IgD-negative memory B cell (primary cell): Measurements from ENCODE around the gene MAFG. TPM values are rescaled to one million over a fixed set of nuclear protein-coding genes. Genes with fewer than 3 reads are reported as not detected.

Experiments used
- H3K27ac Mint-ChIP-seq, 3 donors: one replicate each; pipeline ENCODE4 v1.8.0; 2020 to 2022; ENCODE audit warnings: mild to moderate bottlenecking in 3 of 3, mixed read lengths in 3 of 3, moderate library complexity in 1 of 3
- H3K27me3 Mint-ChIP-seq: one replicate; pipeline ENCODE4 v1.8.0; 2021; ENCODE audit warnings: mixed read lengths
- H3K36me3 Mint-ChIP-seq: one replicate; pipeline ENCODE4 v1.8.0; 2020; ENCODE audit warnings: mild to moderate bottlenecking, mixed read lengths
- H3K4me1 Mint-ChIP-seq, 3 donors: one replicate each; pipeline ENCODE4 v1.8.0; 2020 to 2022; ENCODE audit warnings: mixed read lengths in 3 of 3, mild to moderate bottlenecking in 1 of 3
- H3K4me3 Mint-ChIP-seq, 4 donors: one replicate each; pipeline ENCODE4 v1.8.0; 2020 to 2022; ENCODE audit warnings: mild to moderate bottlenecking in 4 of 4, mixed read lengths in 4 of 4, moderate library complexity in 3 of 4
- H3K9me3 Mint-ChIP-seq, 3 donors: one replicate each; pipeline ENCODE4 v1.8.0; 2020 to 2021; ENCODE audit warnings: mixed read lengths in 3 of 3, mild to moderate bottlenecking in 1 of 3
- polyA plus RNA-seq: library from polyadenylated mRNA; unstranded; fragments of 300-500 nt; fragmentation: Illumina TruSeq; gene quantifications from one replicate; pipeline ENCODE4 v1.2.3, GENCODE V29; 2021

MAFG gene
- polyA plus RNA-seq, 1 donor from 2014 or later: 1.6 TPM

- Mint-ChIP-seq H3K36me3 (no peaks in the 10 kb centered on the region), H3K4me3 (peak overlapping the region in 2 of 4 donors; percentile 55 to 67), H3K27me3 (peaks cover 5% of the 10 kb centered on the region), H3K9me3 (no peaks in the 10 kb centered on the region), H3K4me1 (peaks cover 0 to 4% (median 0%) of the 10 kb centered on the region in 3 donors), H3K27ac (no peak overlapping the region)
These were observed 7.5 kb upstream of the MAFG start for GRCh38 chr17:81934850-81935708.

DNA sequence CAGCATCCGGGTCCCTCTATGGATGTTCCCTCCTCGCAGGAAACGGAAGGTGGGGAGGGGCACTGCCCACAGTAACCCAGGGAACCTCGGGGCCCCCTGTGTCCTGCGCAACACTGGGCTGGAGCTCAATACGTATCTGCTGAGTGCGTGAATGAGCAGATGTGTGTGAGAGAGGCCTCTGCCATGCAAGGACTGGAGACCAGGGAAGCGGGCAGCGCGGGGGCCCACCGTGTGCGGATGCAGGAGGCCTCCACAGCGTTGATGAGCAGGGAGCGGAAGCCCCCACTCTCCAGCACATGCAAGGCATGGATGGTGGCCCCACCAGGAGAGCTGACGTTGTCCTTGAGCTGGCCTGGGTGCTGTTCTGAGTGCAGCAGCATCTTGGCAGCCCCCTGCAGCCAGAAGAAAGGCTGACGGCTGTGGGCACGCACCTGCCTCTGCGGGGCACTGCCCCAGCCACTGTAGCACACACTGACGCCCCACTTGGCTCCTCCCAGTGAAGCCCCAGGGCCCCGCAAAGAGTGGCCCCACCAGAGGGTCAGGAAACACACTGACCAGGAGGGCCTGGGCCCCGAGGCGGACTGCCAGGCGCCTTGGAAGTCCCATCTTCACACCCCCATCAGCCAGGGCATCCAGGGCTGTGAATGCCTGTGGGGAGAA is 6.7 kb upstream of the MAFG start:
- no peak overlapping the region for H3K27ac Mint-ChIP-seq

DNA sequence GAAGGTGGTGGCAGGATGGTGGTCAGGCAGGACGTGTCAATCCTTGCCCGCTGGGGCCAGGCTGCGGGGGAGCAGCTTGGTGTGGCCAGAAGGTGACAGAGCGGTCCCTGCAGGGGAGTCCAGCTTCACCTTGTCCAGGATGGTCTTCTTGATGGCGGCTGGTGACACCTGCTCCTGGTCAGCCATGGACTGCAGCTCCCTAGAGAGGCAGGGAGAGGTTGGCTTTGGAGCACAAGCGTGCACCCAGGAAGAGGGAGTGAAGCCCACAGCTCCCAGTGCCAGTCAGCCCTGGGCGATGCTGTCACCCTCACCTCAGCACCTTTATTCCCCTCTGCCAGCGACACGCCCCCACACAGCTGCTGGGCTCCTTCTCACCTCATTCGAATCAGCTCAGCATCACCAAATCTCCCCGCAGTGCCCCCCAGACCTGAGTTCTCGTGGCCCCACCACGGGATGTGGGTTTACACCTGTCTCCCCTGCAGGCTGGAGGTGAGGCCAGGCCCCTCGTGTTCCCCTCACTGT is 5.7 kb upstream of the MAFG start:
- Mint-ChIP-seq H3K4me3 (no peak overlapping the region), H3K27ac (no peak overlapping the region), H3K4me1 (peaks cover 0 to 4% (median 0%) of the 10 kb centered on the region in 3 donors), H3K36me3 (no peaks in the 10 kb centered on the region), H3K27me3 (peaks cover 10% of the 10 kb centered on the region), H3K9me3 (no peaks in the 10 kb centered on the region)

More for the DNA sequence above, 6.7 kb upstream of the MAFG start:
- H3K4me1 Mint-ChIP-seq: peaks cover 0 to 4% (median 0%) of the 10 kb centered on the region in 3 donors
- H3K27me3 Mint-ChIP-seq: peaks cover 5% of the 10 kb centered on the region
- peak overlapping the region in 1 of 4 donors; percentile 40 for H3K4me3 Mint-ChIP-seq
- H3K36me3 Mint-ChIP-seq: no peaks in the 10 kb centered on the region
- H3K9me3 Mint-ChIP-seq: no peaks in the 10 kb centered on the region

- Mint-ChIP-seq H3K27ac (no peak overlapping the region), H3K4me1 (peaks cover 0 to 3% (median 0%) of the 10 kb centered on the region in 3 donors), H3K4me3 (no peak overlapping the region)
These were observed 4.9 kb upstream of the MAFG start for GRCh38 chr17:81932333-81932983.

GRCh38 chr17:81931557-81932332 is 4.2 kb upstream of the MAFG start:
- no peaks in the 10 kb centered on the region for H3K9me3 Mint-ChIP-seq
- peaks cover 8% of the 10 kb centered on the region for H3K27me3 Mint-ChIP-seq
- H3K36me3 Mint-ChIP-seq: no peaks in the 10 kb centered on the region
- H3K4me1 Mint-ChIP-seq: peaks cover 0 to 3% (median 0%) of the 10 kb centered on the region in 3 donors
- peak overlapping the region in 1 of 3 donors; percentile 25 for H3K27ac Mint-ChIP-seq
- peak overlapping the region in 1 of 4 donors; percentile 71 for H3K4me3 Mint-ChIP-seq

More at GRCh38 chr17:81932333-81932983, 4.9 kb upstream of the MAFG start:
- no peaks in the 10 kb centered on the region for H3K9me3 Mint-ChIP-seq
- H3K27me3 Mint-ChIP-seq: peaks cover 8% of the 10 kb centered on the region
- no peaks in the 10 kb centered on the region for H3K36me3 Mint-ChIP-seq

DNA sequence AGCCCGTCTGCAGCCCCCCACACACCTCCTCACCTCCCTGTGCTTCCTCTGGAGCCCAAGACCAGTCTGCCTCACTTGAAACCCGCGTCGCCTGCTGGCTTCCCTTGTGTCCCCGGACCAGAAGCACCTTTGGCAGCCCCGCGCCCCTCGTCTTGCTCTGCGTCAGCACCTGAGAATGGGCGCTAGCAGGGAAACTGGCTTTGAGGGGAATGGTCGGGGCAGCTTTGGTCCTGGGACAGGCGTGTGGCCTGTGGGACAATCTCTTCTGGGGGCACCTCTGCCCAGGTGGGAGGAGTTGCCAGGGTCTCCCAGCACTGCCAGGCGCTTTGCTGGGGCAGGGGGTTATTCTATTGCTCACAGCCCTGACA is 3.6 kb upstream of the MAFG start:
- Mint-ChIP-seq H3K36me3 (no peaks in the 10 kb centered on the region), H3K4me3 (peak overlapping the region in 1 of 4 donors; percentile 71), H3K27ac (peak overlapping the region in 2 of 3 donors; percentile 23 to 87), H3K9me3 (no peaks in the 10 kb centered on the region), H3K27me3 (peaks cover 8% of the 10 kb centered on the region), H3K4me1 (peaks cover 4 to 6% (median 5%) of the 10 kb centered on the region in 3 donors)

- peaks cover 8% of the 10 kb centered on the region for H3K27me3 Mint-ChIP-seq
- H3K9me3 Mint-ChIP-seq: no peaks in the 10 kb centered on the region
- peaks cover 6 to 8% (median 6%) of the 10 kb centered on the region in 3 donors for H3K4me1 Mint-ChIP-seq
- no peaks in the 10 kb centered on the region for H3K36me3 Mint-ChIP-seq
- H3K4me3 Mint-ChIP-seq: peak overlapping the region in 1 of 4 donors; percentile 71
- H3K27ac Mint-ChIP-seq: peak overlapping the region in 1 of 3 donors; percentile 87
These were observed 2.9 kb upstream of the MAFG start for GRCh38 chr17:81930142-81931125.

GRCh38 chr17:81929253-81930141 is 2.0 kb upstream of the MAFG start:
- Mint-ChIP-seq H3K9me3 (no peaks in the 10 kb centered on the region), H3K36me3 (no peaks in the 10 kb centered on the region), H3K4me1 (peaks cover 6 to 9% (median 6%) of the 10 kb centered on the region in 3 donors), H3K27ac (peak overlapping the region in 1 of 3 donors; percentile 86), H3K27me3 (peaks cover 8% of the 10 kb centered on the region), H3K4me3 (peak overlapping the region in 3 of 4 donors; percentile 43 to 49 (median 44))

DNA sequence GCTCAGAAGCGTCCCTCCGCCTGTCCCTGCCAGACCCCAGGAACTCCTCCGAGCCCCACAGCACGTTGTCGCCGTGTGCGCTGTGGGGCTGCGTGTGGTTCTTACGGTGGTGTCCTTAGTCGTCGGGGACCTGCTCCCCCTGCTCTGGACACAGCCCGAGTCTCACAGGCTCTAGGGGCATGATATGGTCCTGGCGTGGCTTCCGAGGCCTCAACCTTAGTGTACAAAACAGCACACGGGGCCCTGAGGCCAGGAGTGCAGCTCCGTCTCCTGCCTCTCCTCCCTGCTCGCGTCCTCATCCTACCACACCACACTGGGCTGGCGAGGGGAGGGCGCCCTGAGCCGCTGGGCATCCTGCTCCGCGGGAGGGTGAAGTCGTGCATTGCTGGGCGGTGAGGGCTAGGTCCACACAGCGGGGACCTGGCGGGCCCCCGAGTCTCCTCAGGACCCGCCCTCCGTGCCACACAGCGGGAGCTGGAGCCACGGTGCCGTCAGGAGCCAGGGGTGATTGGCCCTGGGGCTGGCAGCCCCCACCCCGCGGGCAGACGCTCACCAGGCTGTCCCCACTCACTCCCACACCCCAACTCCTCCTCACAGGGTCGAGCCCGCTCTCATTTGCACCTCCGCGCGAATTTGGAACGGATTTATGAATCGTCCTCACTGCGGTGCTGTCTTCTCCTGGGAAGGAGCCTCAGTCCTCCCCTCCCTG is 1.2 kb upstream of the MAFG start:
- H3K27me3 Mint-ChIP-seq: peaks cover 8% of the 10 kb centered on the region
- no peaks in the 10 kb centered on the region for H3K36me3 Mint-ChIP-seq
- H3K4me3 Mint-ChIP-seq: peak overlapping the region; percentile 44 to 82 (median 62)
- H3K9me3 Mint-ChIP-seq: no peaks in the 10 kb centered on the region
- H3K4me1 Mint-ChIP-seq: peaks cover 4 to 10% (median 6%) of the 10 kb centered on the region in 3 donors
- peak overlapping the region in 1 of 3 donors; percentile 86 for H3K27ac Mint-ChIP-seq

DNA sequence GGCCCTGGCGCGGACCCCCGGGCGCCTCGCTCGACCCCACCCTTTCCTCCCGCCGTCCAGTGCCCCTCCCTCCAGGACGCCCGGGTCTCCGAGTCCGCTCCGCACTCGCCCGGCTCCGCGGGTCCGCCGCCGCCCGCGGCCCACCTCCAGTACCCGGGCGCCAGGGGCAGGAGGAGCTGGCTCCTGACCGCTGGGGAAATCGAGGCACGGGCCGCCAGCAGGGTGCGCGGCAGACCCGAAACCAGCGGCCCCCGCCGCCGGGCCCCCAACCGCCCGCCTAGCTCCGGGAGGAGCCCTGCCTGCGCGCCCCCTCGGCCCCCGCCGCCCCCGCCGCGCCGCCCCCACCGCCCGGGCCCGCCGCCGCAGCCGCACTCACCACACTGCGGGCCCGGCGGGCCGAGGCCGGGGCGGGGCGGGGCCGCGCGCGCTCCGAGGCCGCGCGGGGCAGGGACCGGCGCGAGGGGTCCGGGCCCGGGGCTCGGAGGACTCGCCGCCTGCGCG is 333 bp downstream of the MAFG start:
- H3K27ac Mint-ChIP-seq: peak overlapping the region in 2 of 3 donors; percentile 47 to 98
- no peaks in the 10 kb centered on the region for H3K36me3 Mint-ChIP-seq
- peaks cover 3 to 10% (median 6%) of the 10 kb centered on the region in 3 donors for H3K4me1 Mint-ChIP-seq
- H3K9me3 Mint-ChIP-seq: no peaks in the 10 kb centered on the region
- H3K27me3 Mint-ChIP-seq: peaks cover 8% of the 10 kb centered on the region
- H3K4me3 Mint-ChIP-seq: peak overlapping the region in 3 of 4 donors; percentile 63 to 76 (median 70)

DNA sequence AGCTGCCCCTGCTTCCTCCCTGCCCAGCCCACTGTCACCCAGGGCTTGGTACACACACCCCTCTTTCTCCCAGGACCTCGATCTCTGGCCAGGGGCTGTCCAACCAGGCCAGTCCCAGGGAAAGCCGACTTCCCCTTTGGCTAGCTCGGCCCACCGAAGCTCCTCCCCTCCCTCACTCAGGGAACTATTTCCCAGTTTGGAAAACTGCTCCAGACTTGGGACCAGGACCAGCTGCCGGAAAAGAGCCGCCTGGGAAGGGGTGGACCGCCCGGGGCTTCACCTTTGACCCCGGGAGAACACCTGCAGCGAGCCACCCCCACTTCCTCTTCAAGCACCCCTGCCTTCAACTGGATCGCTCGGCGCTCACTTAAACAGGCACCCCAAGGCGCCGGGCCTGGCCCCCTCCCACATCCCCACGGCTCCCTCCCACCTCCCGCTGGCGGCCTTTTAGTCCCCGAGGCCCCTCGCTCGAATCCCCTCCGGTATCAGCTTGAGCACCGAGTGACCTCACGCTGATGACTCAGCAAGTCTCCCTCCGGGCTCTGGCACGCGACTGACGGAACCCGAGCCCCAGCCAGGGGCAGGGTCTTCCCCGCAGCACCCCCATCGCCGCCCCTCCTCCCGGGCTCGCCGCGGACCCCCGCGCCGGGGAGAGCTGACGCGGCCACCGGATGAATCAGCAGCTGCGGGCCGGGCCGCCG is 934 bp downstream of the MAFG start:
- Mint-ChIP-seq H3K9me3 (no peaks in the 10 kb centered on the region), H3K27ac (peak overlapping the region; percentile 86 to 98 (median 91)), H3K36me3 (no peaks in the 10 kb centered on the region), H3K4me3 (peak overlapping the region; percentile 82 to 95 (median 90)), H3K27me3 (peaks cover 8% of the 10 kb centered on the region), H3K4me1 (peaks cover 3 to 10% (median 6%) of the 10 kb centered on the region in 3 donors)
